BE2C (cell line): ENCODE results near the gene RNASEH2C.

Experiments used
- DNase-seq: peaks from one replicate; pipeline ENCODE4 v3.0.0-alpha.2; 2020
- H3K27me3 ChIP-seq: fragments of 250-450 bp; sonication (Bioruptor Pico); 2 replicates; pipeline ENCODE4 v1.5.1; 2020; ENCODE audit warnings: mild to moderate bottlenecking
- H3K36me3 ChIP-seq: fragments of 250-450 bp; sonication (Bioruptor Pico); 2 replicates; pipeline ENCODE4 v1.5.1; 2020; ENCODE audit warnings: mild to moderate bottlenecking
- H3K4me1 ChIP-seq: fragments of 250-450 bp; sonication (Bioruptor Pico); 2 replicates; pipeline ENCODE4 v1.5.1; 2020
- H3K4me3 ChIP-seq: 2 replicates; pipeline ENCODE4 v1.5.1; 2011; ENCODE audit warnings: low read depth, low read length
- H3K9me3 ChIP-seq: fragments of 250-450 bp; sonication (Bioruptor Pico); 2 replicates; pipeline ENCODE4 v1.5.1; 2020
- CTCF ChIP-seq: IDR thresholded peaks from 2 replicates; pipeline ENCODE4 v1.5.1; 2012; ENCODE audit warnings: mild to moderate bottlenecking, low read depth, low read length

The RNASEH2C gene

GRCh38 chr11:65745049-65745448, 24.5 kb upstream of the RNASEH2C start:
- no peak for TF ChIP-seq CTCF
- H3K9me3 ChIP-seq, result no peaks in the 10 kb centered on the region
- no peaks in the 10 kb centered on the region for H3K4me1 ChIP-seq
- no peaks in the 10 kb centered on the region for H3K36me3 ChIP-seq
- H3K27me3 ChIP-seq, result peaks cover 85% of the 10 kb centered on the region
- H3K4me3 ChIP-seq, result no peak overlapping the region
- peak; percentile 43 for DNase-seq

GRCh38 chr11:65744699-65745042, 24.1 kb upstream of the RNASEH2C start:
- TF ChIP-seq CTCF, result no peak
- Histone ChIP-seq H3K27me3 (peaks cover 85% of the 10 kb centered on the region), H3K4me3 (no peak overlapping the region), H3K4me1 (no peaks in the 10 kb centered on the region), H3K9me3 (no peaks in the 10 kb centered on the region), H3K36me3 (no peaks in the 10 kb centered on the region)
- no peak for DNase-seq

- Histone ChIP-seq H3K4me1 (no peaks in the 10 kb centered on the region), H3K36me3 (no peaks in the 10 kb centered on the region), H3K27me3 (peaks cover 81% of the 10 kb centered on the region), H3K4me3 (no peak overlapping the region), H3K9me3 (no peaks in the 10 kb centered on the region)
- DNase-seq, result peak; percentile 67
- peak; percentile 71 for TF ChIP-seq CTCF
Observed at GRCh38 chr11:65744026-65744698, 23.6 kb upstream of the RNASEH2C start.

GRCh38 chr11:65743681-65744025, 23.1 kb upstream of the RNASEH2C start:
- DNase-seq, result no peak
- H3K4me1 ChIP-seq, result no peaks in the 10 kb centered on the region
- no peak for TF ChIP-seq CTCF
- H3K36me3 ChIP-seq, result no peaks in the 10 kb centered on the region
- peaks cover 79% of the 10 kb centered on the region for H3K27me3 ChIP-seq
- no peaks in the 10 kb centered on the region for H3K9me3 ChIP-seq
- no peak overlapping the region for H3K4me3 ChIP-seq

- Histone ChIP-seq H3K9me3 (peaks cover 3% of the 10 kb centered on the region; the same call in 1 of the 2 replicates), H3K27me3 (peaks cover 70% of the 10 kb centered on the region), H3K36me3 (no peaks in the 10 kb centered on the region), H3K4me3 (no peak overlapping the region), H3K4me1 (no peaks in the 10 kb centered on the region)
- no peak for DNase-seq
- TF ChIP-seq CTCF, result no peak
Observed at GRCh38 chr11:65742353-65742752, 21.8 kb upstream of the RNASEH2C start.

- no peak for TF ChIP-seq CTCF
- peaks cover 3% of the 10 kb centered on the region; the same call in 1 of the 2 replicates for H3K9me3 ChIP-seq
- no peaks in the 10 kb centered on the region for H3K4me1 ChIP-seq
- DNase-seq, result no peak
- H3K27me3 ChIP-seq, result peaks cover 64% of the 10 kb centered on the region
- H3K36me3 ChIP-seq, result no peaks in the 10 kb centered on the region
- no peak overlapping the region for H3K4me3 ChIP-seq
Observed at GRCh38 chr11:65741185-65741584, 20.6 kb upstream of the RNASEH2C start.
